ENCODE results near the gene ERGIC1.

The ERGIC1 gene

GRCh38 chr5:172897481-172898217, 63.6 kb downstream of the ERGIC1 start:
- Histone ChIP-seq H2AFZ (ENCODE audit: low read length) (no peak overlapping the region), H3K9ac (ENCODE audit: low read length) (no peak overlapping the region), H3K27me3 (replicated peaks; ENCODE audit: insufficient read depth, low read length) (no peaks in the 10 kb centered on the region), H3F3A (ENCODE audit: insufficient read depth, low read length) (no peaks in the 10 kb centered on the region), H3K9me2 (replicated peaks; ENCODE audit: insufficient read depth, low read length) (no peaks in the 10 kb centered on the region), H3K4me3 (ENCODE audit: low read length) (no peak overlapping the region), H3K27ac (ENCODE audit: low read length) (no peak overlapping the region), H3K4me1 (ENCODE audit: low read length) (no peaks in the 10 kb centered on the region), H3K36me3 (replicated peaks; ENCODE audit: insufficient read depth, low read length) (0 out of 2 replicates have a peak, but pooled peaks cover 3% of the 10 kb centered on the region), H3K4me2 (ENCODE audit: low read depth, low read length) (no peak overlapping the region), H3K79me2 (ENCODE audit: low read length) (peaks cover 52% of the 10 kb centered on the region), H3K9me3 (replicated peaks; ENCODE audit: insufficient read depth, low read length) (no peaks in the 10 kb centered on the region), H4K20me1 (ENCODE audit: insufficient read depth, low read length) (no peaks in the 10 kb centered on the region; the same call in 1 of the 2 replicates)
- TF ChIP-seq EZH2phosphoT487 (IDR thresholded peaks at IDR 0.05; ENCODE audit: low read length) (no peak), EZH2 (optimal IDR thresholded peaks at IDR 0.05; ENCODE audit: low read depth, low read length) (no peak)
- TF ChIP-seq, protein P1, sequence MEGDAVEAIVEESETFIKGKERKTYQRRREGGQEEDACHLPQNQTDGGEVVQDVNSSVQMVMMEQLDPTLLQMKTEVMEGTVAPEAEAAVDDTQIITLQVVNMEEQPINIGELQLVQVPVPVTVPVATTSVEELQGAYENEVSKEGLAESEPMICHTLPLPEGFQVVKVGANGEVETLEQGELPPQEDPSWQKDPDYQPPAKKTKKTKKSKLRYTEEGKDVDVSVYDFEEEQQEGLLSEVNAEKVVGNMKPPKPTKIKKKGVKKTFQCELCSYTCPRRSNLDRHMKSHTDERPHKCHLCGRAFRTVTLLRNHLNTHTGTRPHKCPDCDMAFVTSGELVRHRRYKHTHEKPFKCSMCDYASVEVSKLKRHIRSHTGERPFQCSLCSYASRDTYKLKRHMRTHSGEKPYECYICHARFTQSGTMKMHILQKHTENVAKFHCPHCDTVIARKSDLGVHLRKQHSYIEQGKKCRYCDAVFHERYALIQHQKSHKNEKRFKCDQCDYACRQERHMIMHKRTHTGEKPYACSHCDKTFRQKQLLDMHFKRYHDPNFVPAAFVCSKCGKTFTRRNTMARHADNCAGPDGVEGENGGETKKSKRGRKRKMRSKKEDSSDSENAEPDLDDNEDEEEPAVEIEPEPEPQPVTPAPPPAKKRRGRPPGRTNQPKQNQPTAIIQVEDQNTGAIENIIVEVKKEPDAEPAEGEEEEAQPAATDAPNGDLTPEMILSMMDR (IDR thresholded peaks at IDR 0.05; ENCODE audit: low read length) = no peak
- no peak for DNase-seq

DNA sequence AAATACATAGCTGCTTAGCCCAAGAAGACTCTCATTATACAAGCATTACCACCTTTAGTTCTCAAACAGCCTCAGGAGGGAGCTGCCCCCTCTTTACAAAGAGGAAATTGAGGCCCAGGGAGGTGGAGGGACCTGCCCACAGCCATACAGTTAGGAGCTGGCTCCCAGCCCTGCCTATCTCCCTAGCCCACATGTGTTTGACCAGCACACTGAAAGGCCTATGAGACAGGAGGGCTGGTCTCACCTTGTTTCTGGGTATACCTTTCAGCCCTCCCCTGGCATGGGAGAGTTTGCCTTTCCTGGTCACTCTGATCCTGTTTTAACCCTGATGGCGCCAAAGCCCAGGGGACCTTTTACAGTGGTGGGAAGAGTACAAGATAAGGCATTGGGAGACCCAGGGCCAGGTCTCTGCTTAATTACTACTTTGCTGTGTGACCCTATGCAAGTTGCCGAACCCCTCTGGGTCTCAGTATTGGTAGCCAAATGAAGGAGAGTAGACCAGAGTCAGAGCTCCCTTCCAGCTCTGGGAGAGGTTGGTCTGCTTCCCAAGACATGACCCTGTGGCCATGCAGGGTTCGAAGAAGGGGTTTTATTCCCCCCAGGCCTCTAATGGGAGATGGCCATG, 64.3 kb downstream of the ERGIC1 start:
- no peak overlapping the region for H2AFZ ChIP-seq (ENCODE audit: low read length)
- TF ChIP-seq EZH2phosphoT487 (IDR thresholded peaks at IDR 0.05; ENCODE audit: low read length) (no peak), EZH2 (optimal IDR thresholded peaks at IDR 0.05; ENCODE audit: low read depth, low read length) (no peak)
- TF ChIP-seq, protein P1 (IDR thresholded peaks at IDR 0.05; ENCODE audit: low read length) = no peak
- H3K27me3 ChIP-seq (replicated peaks; ENCODE audit: insufficient read depth, low read length) = no peaks in the 10 kb centered on the region
- no peaks in the 10 kb centered on the region for H3K4me1 ChIP-seq (ENCODE audit: low read length)
- no peak for DNase-seq
- no peak overlapping the region for H3K9ac ChIP-seq (ENCODE audit: low read length)
- no peaks in the 10 kb centered on the region for H3F3A ChIP-seq (ENCODE audit: insufficient read depth, low read length)
- 0 out of 2 replicates have a peak, but pooled peaks cover 3% of the 10 kb centered on the region for H3K36me3 ChIP-seq (replicated peaks; ENCODE audit: insufficient read depth, low read length)
- H3K27ac ChIP-seq (ENCODE audit: low read length) = no peak overlapping the region
- H3K4me2 ChIP-seq (ENCODE audit: low read depth, low read length) = no peak overlapping the region
- H3K9me2 ChIP-seq (replicated peaks; ENCODE audit: insufficient read depth, low read length) = no peaks in the 10 kb centered on the region
- no peak overlapping the region for H3K4me3 ChIP-seq (ENCODE audit: low read length)
- H3K9me3 ChIP-seq (replicated peaks; ENCODE audit: insufficient read depth, low read length) = no peaks in the 10 kb centered on the region
- H3K79me2 ChIP-seq (ENCODE audit: low read length) = peaks cover 50% of the 10 kb centered on the region
- no peaks in the 10 kb centered on the region; the same call in 1 of the 2 replicates for H4K20me1 ChIP-seq (ENCODE audit: insufficient read depth, low read length)

- Histone ChIP-seq H3K36me3 (replicated peaks; ENCODE audit: insufficient read depth, low read length) (0 out of 2 replicates have a peak, but pooled peaks cover 3% of the 10 kb centered on the region), H3K9ac (ENCODE audit: low read length) (no peak overlapping the region), H3K9me2 (replicated peaks; ENCODE audit: insufficient read depth, low read length) (no peaks in the 10 kb centered on the region), H4K20me1 (ENCODE audit: insufficient read depth, low read length) (no peaks in the 10 kb centered on the region; the same call in 1 of the 2 replicates), H3F3A (ENCODE audit: insufficient read depth, low read length) (no peaks in the 10 kb centered on the region), H3K4me1 (ENCODE audit: low read length) (no peaks in the 10 kb centered on the region), H2AFZ (ENCODE audit: low read length) (no peak overlapping the region), H3K27ac (ENCODE audit: low read length) (no peak overlapping the region), H3K9me3 (replicated peaks; ENCODE audit: insufficient read depth, low read length) (no peaks in the 10 kb centered on the region), H3K79me2 (ENCODE audit: low read length) (peaks cover 48% of the 10 kb centered on the region), H3K4me3 (ENCODE audit: low read length) (no peak overlapping the region), H3K27me3 (replicated peaks; ENCODE audit: insufficient read depth, low read length) (no peaks in the 10 kb centered on the region), H3K4me2 (ENCODE audit: low read depth, low read length) (no peak overlapping the region)
- DNase-seq = no peak
- no peak for TF ChIP-seq EZH2phosphoT487 (IDR thresholded peaks at IDR 0.05; ENCODE audit: low read length)
- no peak for TF ChIP-seq EZH2 (optimal IDR thresholded peaks at IDR 0.05; ENCODE audit: low read depth, low read length)
- TF ChIP-seq, protein P1 (IDR thresholded peaks at IDR 0.05; ENCODE audit: low read length) = no peak
Measured at GRCh38 chr5:172898843-172899369, 64.9 kb downstream of the ERGIC1 start.
